Measurements from ENCODE around the gene NCOA5.

Gene NCOA5

GRCh38 chr20:46062621-46063020 is 27.1 kb downstream of the NCOA5 start:
- DNase-seq (ENCODE audit: low read depth in 2 of 2) = no peak

DNA sequence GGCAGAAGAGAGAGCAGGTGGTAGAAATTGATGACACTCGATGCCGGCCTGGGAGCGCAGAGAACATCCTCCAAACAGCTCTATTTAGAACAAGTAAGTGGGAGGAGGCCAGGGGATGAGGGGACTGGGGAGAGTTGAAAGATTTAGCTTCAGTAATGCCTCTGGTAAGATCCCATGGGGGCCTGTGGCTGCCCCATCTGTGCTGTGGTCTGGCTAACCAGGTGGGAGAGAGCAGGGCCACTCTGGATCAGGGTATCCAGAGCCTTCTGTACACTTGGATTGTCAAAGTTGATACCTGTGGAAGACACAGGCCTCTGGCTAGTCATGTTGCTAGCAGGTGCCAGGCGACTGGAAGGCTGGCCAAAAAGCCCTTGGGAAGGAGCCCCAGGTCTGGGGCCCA is 27.6 kb downstream of the NCOA5 start:
- DNase-seq (ENCODE audit: low read depth in 2 of 2) = no peak

DNA sequence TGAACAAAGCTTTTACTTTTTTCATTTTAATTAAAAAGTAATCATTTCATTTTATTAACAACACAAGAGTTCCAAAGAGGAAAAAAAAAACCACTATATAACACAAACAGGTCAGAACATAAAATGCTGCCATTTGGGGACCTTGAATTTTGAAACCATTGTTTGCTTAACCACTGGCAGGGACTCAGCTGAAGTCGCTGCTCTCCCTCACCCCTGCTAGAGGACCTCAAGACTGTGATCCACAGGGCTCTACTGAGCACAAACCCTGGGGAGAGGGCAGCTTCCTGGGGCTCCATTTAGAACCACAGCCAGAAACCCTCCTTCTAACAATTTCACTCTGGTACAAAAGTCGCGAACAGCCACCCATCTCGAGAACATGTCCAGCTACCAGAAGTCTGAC is 28.8 kb downstream of the NCOA5 start:
- no peak for DNase-seq (ENCODE audit: low read depth in 2 of 2)

- no peak for DNase-seq (ENCODE audit: low read depth in 2 of 2)
Measured at GRCh38 chr20:46060301-46060881, 29.4 kb downstream of the NCOA5 start.

- no peak for DNase-seq (ENCODE audit: low read depth in 2 of 2)
Measured at GRCh38 chr20:46058599-46059281, 31.0 kb downstream of the NCOA5 start.

GRCh38 chr20:46057856-46058598 is 31.7 kb downstream of the NCOA5 start:
- DNase-seq (ENCODE audit: low read depth in 2 of 2) = no peak

GRCh38 chr20:46056970-46057855 is 32.5 kb downstream of the NCOA5 start:
- no peak for DNase-seq (ENCODE audit: low read depth in 2 of 2)

- DNase-seq (ENCODE audit: low read depth in 2 of 2) = no peak
Measured at GRCh38 chr20:46056027-46056833, 33.5 kb downstream of the NCOA5 start.

- no peak for DNase-seq (ENCODE audit: low read depth in 2 of 2)
Measured at GRCh38 chr20:46055269-46055668, 34.5 kb downstream of the NCOA5 start.

DNA sequence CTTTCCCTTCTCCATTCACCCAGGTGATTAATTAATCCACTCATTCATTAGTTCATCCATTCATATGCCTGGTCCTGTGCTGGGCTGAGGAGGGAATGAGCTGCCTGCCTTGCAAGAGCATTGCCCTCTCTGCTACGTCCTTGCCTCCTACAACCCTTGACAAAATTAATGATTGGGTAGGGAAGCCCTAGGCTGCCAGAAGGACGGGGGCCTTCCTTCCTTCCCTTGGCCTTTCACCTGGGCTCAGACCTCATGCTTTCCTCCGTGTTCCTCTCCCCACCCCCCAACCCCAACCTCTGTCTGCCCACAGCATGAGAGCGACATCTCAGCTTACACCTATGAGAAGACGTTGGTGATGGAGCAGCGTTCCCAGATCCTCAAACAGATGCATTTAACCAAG is 35.2 kb downstream of the NCOA5 start:
- no peak for DNase-seq (ENCODE audit: low read depth in 2 of 2)

- no peak for DNase-seq (ENCODE audit: low read depth in 2 of 2)
Measured at GRCh38 chr20:46053416-46053815, 36.3 kb downstream of the NCOA5 start.

- DNase-seq (ENCODE audit: low read depth in 2 of 2) = no peak
Measured at GRCh38 chr20:46051556-46052308, 38.0 kb downstream of the NCOA5 start.

- no peak for DNase-seq (ENCODE audit: low read depth in 2 of 2)
Measured at GRCh38 chr20:46050885-46051284, 38.9 kb downstream of the NCOA5 start.

DNA sequence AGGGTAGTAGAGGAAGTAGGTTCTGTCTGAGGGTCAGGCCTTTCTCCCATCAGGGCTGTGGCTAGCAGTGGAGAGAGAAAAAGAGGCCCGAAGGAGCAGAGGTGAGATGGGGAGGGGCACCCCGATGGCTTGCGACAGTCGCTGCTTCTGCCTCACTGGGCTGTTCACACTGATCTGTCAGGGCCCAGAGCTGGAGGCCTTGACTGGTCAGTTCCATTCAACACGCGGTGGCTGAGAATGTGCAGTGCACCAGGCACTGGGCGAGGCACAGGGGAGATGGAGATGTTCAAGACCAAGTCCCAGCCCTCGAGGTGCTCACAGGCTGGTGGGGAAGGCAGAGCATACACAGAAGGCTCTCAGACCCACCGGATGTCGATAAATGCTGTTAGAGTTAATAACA is 39.3 kb downstream of the NCOA5 start:
- no peak for DNase-seq (ENCODE audit: low read depth in 2 of 2)

GRCh38 chr20:46049815-46050214 is 39.9 kb downstream of the NCOA5 start:
- no peak for DNase-seq (ENCODE audit: low read depth in 2 of 2)

- DNase-seq (ENCODE audit: low read depth in 2 of 2) = no peak
Measured at GRCh38 chr20:46049190-46049589, 40.6 kb downstream of the NCOA5 start.

- no peak for DNase-seq (ENCODE audit: low read depth in 2 of 2)
Measured at GRCh38 chr20:46047821-46048220, 41.9 kb downstream of the NCOA5 start.

GRCh38 chr20:46046588-46047310 is 43.0 kb downstream of the NCOA5 start:
- no peak for DNase-seq (ENCODE audit: low read depth in 2 of 2)

- DNase-seq (ENCODE audit: low read depth in 2 of 2) = no peak
Measured at GRCh38 chr20:46044896-46045295, 44.9 kb downstream of the NCOA5 start.

DNA sequence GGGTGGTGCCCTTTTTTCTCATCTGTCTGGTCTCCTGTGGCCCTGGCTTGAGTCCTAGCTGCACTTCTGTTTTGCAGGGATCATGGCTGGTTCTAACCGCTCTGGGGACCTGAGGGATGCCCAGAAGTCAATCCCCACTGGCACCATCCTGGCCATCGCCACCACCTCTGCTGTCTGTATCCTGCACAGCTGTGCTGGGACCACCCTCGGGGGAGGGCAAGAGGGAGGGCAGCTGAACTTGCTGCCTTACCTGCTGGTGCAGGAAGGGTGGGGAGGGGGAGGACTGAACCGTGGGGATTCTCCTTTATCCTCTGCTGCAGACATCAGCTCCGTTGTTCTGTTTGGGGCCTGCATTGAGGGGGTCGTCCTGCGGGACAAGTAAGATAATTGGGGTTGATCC is 46.2 kb downstream of the NCOA5 start:
- DNase-seq (ENCODE audit: low read depth in 2 of 2) = no peak

All from activated CD8-positive, alpha-beta memory T cell treated with anti-CD3 and anti-CD28 coated beads for 4 hours (primary cell).